ENCODE measurements around the gene UQCC2.
A peak's percentile ranks its signal among the peaks of the same experiment; 100 is the strongest.

Gene UQCC2

DNA sequence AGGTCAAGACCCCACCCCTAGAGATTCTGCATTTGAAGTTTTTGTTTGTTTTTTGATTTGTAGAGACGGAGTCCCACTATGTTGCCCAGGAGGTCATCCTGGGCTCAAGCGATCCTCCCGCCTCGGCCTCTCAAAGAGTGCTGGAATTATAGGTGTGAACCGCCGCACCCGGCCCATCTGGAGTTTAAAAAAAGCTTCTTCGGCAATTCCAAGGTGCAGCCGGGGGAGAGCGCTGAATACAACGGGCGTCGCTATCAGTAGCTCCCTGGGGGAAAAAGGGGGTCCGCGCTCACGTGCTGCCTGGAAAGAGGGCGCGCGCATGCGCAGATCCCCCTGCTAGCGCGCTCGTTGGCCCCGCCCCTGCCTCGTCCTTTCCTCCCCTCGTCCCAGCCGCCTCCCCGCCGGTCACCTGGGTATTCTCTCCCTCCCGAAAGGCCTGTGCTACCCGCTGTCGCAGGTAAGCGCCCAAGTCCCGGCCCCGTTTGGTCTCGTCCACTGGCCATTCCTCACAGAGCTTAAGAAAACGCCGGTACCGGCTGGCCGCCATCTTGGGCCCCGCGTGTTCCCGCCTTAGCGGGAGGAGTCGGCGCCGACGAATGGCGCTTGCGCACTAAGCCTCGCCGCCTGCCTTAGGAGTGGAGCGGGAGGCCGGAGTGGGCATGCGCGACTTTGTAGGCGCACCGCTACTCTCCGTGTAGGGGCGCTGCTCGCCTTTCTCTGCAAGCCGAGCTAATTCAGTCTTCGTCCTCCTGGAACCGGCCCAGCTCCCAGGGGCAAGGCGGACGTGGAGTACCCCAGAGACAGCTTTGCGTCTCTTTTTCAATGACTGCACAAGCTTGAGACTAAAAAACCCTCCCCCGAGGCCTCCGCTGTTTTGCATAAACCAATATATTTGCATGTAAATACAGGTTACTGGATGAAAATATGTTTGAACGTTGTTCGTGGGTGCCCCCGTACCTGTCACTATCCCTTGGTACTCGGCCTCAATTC lies at the start of gene UQCC2:
UQCC2 (minus strand) TSS at position 561 of the 990 bp plus-strand sequence; CDS start at position 547, 14 bp downstream.
- peak; percentile 97 for DNase-seq

DNA sequence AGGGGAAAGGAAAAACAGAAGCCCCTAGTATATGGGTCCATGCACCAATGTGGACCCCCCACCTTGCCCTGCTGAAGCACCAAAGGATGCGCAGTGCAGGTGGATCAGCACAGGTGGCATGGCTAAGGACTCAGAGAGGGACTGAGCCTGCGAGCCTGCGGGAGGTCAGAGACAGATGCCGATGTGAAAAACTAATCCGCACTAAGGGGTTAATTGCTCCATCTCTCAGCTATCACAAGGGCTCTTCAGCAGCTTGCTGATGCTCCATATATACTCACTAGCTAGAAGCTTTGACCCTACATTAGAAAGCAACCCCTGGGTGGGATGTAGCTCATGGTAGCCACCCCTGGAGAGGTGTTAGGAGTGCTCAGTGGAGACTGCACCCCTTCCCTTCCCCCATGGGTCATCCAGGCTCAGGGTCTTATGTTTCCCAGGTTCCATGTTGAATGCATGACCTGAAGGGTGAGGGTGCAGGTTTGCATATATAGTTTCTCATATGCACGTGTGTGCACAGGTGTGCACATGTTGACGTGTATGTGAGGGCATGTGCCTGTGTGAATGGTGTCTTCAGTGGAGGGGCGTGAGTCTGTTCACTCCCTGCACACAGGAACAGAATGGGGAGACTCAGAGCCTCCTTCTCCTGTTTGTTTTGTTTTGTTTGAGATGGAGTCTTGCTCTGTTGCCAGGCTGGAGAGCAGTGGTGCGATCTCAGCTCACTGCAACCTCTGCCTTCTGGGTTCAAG lies 48.6 kb upstream of the UQCC2 start:
- DNase-seq: no peak

DNA sequence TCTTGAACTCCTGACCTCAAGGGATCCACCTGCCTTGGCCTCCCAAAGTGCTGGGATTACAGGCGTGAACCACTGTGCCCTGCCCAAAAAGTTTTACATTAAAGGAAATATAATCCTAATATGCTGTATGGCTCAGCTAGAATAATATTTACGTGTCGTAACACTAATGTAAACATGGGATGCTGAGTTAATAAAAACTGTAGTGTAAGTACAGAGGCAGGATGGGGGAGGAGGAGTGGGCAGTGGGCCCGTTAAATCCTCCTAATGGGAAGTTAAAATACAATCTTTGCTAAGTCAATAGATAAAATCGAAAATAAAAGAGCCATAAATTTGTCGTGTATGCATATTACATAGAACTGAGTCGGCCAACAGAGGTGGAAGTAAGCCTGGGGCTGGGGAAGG lies 47.3 kb upstream of the UQCC2 start:
- DNase-seq: no peak

DNA sequence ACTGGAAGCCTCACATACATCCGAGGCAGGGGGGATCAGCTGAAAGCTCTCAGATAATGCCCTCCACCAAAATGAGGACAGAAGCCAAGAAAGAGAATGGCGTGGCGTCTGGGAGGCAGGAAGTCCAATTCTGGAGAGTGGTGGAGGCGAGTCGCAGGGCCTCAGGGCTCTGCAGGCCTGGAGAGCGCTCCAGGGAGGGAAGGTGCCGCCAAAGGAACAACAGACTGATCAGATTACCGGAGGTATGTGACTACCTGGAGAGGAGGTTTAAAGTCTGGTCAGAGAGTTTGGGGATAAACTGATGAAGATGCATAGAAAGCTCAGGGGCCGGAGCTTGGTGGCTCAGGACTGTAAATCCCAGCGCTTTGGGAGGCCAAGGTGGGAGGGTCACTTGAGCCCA lies 46.4 kb upstream of the UQCC2 start:
- no peak for DNase-seq

DNA sequence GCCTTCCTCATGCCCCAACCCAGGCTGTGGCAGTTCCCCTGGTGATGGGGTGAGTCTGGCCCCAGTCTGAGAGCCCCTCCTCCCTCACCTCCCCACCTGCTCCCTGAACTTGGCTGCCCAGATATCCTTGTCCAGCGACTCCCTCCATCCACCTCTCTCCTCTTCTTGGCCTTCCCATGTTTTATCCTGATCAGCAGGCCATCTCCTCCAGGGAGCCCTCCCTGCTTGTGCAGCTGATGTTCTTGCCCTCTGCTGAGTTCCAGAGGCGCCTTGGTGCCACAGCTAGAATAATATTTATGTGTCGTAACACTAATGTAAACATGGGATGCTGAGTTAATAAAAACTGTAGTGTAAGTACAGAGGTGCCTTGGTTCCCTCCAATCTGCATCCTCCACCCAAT lies 45.6 kb upstream of the UQCC2 start:
- DNase-seq: no peak

DNA sequence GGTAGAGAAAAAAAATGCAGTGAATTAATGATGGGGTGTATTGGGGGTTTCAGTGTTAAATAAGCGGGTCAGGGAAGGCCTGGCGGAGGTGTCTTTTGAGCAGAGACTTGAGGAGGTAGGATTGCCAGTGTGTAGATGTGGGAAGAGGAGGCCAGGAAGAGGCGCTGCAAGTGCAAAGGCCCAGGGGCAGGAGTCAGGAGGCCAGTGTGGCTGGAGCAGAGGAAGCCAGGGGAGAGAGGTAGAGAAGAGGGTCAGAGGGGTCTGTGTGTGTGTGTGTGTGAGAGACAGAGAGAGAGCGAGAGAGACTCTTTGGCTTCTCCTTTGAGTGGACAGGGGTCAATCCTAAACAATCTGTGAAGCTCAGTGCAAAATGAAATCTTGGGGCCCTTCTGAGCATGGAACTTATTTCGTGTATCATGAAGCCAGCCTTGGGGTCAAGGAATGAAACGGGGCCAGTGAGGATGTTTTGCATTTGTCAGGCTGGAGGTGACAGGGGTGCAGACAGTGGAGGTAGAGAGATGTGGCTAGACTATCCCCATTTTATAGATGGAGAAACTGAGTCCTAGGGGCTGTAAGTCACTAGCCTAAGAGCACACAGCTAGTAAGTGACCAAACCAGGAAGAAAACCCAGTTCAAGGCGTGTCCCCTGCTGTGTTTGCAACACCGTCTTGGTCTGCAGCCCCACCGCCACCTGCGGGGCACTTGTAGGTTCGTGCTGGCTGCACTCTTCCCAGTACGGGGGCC lies 44.9 kb upstream of the UQCC2 start:
- DNase-seq: no peak

DNA sequence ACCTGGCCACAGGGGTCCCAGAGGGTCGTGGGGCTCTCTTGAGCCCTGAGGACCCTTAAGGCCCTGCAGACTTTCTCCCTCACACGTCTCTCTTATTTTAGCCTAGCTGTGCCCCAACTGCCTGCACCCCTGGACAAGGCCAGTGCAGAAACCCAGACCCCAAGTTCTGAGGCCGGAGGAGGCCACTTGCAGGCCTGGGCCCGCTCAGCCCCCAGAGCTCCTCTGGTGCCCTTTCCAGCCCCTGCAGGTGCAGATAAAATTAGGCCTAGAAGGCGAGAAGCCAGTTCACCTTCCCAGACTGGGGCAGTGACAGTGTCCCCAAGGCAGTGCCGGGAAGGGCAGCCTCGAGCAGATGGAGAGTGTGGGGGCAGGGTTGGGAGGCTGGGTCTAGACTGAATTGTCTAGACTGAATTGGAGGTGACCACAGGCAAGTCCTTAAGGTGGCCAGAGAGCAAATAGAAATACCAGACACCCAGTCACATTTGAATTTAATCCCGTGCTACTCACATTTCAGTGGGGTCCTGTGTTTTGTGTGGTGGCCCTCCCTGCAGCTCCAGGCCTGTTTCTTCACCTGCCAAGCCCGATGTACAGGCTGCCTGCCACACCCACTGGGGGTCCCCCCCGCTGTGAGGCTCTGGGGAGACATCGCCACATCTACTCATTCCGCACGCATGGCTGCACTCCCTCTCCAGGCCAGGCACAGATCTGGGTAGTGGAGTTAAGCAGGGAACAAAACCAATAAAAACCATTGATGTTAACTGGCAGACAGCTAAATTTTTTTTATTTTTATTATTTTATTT lies 43.8 kb upstream of the UQCC2 start:
- no peak for DNase-seq

DNA sequence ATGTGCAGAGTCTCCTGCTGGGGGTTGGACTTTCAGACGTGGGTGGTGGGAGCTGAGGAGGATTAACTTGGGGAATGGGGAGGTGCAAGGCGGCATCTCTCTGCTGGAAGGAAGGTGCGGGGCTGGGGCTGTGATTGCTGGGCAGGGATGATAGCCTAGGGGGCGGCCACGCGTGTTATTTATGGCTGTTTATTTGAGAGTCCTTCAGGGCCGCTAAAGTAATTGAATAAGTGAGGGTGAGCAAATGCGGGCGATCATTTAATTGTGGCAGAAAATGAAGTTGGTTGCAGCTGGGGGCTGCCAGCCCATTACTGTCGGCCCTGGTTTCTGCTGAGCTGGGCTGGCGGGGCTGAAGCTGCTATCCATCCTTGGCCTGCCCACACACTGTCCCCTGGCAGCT lies 42.7 kb upstream of the UQCC2 start:
- DNase-seq: no peak

DNA sequence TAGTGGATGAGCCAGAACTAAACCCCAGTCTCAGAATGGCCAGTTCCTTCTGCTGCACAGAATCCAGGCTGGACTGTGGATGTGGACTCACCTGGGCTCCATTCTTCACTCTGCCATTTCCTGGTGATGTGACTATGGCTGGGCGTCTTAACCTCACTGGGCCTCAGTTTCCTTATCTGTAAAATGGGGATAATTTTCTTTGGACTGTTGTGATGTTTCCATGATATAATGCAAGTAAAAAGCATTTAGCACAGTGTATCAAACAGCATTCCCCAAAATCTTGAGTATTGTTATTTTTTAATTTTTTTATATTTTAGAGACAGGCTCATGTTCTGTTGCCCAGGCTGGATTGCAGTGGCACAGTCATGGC lies 41.1 kb upstream of the UQCC2 start:
- no peak for DNase-seq

DNA sequence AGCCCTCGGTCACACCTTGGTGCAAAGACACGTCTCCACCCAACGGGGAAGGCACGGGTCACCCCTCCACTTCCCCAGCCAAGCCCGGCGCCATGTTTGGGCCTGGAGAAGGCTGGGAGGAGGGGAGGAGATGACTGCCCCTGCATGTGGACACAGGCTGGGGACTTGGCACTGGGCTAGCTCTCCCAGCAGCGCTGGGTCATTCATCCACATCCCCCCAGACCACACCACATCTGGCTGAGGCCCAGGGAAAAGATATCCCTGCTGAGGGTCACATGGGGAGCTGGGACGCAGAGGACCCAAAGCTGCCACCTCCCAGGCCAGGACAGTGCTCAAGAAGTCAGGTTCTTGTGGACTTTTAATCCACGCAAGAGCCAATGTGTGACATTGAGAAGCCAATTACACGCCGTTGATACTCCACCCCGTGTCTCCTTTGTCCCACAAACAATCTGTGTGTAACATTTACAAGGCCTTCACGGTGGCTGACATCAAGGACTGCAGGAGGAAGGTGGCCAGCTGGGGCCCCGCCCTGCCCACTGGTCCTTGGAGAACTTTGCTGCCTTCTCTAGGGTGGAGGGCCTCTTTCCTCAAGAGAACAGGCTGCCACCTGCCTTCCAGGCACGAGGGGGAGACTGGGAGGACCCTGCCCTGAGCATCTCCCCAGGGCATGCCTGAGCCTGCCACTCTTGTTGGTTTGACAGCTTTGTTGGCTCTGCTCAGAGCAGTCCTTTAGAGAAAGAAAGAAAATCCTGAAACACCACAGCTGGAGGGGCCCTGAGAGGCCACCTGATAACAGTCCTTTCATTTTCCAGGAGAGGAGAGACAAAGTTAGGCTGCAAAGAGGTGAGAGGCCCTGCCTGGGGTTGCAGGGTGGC lies 40.5 kb upstream of the UQCC2 start:
- no peak for DNase-seq

DNA sequence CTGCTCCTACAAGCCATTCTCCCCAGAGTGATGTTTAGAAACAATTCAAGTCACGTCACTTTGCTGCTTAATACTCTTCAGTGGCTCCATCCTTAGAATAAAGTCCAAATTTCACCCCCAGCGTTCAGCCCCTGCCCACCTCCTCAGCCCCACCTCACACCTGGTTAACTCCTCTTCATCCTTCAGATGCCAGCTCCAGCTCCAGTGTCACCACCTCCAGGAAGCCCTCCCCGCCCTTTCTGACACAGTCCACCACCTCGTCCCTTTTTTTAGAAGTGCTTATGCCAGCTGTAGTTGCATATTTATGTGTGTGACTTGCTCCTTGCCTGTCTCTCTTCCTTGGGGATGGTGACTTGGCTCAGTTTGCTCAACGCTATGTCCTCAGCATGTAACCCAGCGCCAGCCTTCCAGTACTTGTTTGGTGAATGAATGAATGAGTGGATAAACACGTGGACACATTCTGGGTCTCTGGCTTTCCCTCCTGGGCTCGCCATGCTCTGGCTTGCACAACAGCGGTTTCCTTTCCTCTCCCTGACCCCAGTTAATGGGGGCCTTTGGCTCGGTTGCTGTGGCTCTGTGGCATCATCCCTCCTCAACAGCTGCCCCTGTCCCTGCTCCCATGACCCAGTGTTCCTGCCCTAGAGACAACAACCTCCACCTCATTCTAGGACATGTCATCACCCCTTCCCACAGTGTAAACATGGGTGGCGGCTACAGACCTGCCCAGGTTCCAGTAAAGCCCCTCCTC lies 38.9 kb upstream of the UQCC2 start:
- no peak for DNase-seq

DNA sequence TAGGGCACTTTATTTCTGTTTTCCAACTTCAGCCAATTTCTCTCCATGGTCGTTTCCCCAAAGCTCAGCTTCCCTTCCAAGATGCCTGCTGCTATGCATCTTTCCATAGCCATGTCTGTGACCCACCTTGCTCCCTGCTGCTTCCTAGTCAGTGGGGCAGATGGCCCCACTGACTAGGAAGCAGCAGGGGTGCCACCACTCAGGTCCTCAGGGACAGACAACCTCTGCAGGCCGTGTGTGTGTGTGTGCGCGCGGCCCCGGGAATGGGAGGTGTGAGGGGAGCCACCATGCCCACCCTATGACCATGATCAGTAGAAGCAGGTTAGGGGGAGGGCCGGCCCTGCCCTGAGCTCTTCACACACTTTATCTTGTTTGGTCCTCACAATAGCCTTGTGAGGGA lies 37.9 kb upstream of the UQCC2 start:
- no peak for DNase-seq

DNA sequence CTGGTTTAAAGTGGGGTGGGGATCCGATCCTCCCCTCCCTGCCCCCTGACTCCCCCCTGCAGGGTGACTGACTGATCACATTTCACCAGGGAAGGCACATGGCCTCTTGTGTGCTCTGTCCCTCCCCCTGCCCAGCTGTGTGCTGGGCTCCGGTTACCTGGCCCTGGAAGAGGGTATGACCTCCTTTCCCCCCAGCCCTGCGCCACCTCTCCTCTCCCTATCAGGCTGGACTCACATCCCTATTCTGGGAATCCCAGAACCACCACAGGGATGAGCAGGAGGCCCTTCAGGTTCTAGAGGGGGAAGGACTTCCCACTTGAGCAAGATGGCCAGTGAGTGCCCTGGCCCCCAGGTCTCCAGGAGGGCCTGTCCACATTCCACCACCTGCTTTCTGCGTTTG lies 37.3 kb upstream of the UQCC2 start:
- no peak for DNase-seq

DNA sequence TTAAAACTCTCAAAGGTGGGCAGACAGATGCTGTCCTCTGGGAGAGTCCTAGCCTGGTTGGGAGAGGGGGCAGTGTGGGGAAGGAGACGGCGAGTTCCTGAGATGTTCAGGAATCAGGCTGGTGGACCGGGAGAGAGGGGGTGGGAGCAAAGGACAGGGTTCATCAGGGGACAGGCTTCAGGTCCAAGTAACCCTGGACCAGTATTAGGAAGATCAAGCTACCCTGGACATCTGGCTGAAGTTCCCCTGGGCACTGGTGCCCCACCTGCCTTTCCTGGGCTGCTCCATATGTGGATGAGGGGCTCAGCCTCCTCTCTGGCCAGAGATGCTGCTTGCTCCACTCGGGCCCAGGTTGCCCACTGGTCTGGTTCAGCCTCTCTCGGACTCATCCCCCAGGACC lies 36.3 kb upstream of the UQCC2 start:
- no peak for DNase-seq

DNA sequence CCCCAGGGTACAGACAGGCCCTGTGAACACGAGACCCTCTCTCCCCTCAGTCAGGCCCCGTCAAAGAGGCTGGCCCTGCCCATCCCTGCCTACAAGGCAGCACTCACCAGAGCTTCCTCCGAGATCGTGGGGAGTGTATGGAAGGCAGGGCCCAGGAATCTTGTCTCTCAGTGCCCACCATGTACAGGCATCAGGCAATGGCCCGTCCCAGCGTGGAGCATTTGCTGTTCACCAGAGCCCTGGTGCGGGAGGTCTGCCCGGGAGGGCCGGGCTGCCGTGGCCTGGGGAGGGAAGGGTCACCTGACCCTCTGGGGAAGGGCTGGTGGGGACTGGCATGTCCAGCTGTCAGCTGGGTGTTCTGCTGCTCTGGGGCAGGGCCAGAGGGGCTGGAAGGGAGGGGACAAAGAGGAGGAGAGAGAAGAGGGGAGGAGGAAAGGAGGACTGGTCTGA lies 35.2 kb upstream of the UQCC2 start, which contains the start of gene IP6K3:
IP6K3 (minus strand) TSS at position 255 of the 450 bp plus-strand sequence. CDS start 11,429 bp downstream, outside the sequence.
- DNase-seq: no peak

DNA sequence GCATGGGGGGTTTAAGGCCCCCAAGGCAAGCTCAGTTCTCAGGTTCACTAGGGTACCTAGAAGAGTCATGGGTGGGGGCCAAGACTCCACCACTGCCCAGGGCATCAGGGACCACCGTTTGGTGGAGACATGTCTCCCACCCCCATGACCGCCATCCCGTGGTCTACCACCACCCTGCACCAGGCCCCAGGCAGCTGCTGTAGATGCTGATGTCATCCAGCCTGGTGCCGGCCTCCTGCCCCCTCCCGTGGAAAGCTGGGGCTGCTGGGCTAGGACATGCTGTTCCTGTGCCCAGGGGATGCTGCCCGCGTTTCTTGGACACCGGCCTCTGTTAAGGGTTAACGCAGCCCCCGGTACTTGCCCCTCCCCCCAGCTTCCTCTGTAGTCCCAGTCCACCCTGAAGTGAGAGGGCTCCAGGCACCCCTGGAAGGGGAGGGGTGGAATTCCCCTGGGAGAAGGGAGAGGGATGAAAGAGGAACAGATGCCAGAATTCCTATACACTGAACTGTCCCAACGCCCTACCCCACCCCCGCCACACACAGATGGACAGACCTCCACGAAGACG lies 34.6 kb upstream of the UQCC2 start:
- DNase-seq: no peak

DNA sequence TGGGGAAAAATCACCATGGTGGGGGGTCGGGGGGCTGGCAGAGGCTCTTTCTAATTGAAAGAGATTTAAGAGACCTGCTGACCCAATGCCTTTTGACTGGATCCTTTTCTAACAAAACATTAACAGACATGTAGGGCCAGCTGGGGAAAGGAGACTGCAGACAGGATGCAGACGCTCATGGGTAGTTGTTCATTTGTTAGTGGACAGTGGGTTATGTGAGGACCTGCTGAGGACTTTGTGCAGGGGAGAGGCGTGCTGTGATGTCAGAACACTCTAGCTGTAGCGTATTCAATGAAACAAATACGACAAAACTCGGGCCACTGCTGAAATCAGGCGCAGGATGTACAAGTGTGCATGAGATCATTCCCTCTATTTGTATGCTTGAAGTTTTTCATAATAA lies 34.0 kb upstream of the UQCC2 start:
- DNase-seq: no peak

DNA sequence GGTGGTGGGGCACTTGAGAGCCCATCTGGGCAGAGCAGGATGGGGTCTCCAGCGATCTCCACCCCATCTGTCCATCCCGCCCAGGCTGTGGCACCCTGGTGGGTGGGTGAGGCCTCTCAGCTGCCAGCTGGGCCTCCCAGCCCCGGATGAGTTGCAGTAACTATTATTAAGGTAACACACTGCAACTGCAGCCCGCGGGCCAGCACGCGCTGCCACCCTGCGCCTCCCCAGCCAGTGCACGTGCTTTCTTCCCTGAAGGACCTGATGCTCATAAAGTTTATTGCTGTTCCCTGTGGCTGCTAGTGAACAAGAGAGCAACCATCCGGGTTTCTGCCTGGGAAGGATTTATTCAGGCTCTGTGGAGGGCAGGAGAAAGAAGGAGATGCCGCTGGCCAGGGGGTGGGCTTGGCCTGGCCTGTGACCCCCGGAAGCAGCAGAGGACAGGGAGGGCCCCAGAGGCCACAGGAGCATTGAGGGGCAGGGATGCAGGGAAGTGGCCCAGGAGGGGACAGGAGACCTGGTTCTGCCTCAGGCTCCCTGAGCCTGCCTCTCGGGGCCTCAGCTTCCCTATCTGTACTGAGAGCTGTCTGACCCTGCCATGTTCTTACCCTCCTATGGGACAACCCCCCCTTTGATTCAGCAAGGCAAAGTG lies 33.5 kb upstream of the UQCC2 start:
- DNase-seq: no peak

DNA sequence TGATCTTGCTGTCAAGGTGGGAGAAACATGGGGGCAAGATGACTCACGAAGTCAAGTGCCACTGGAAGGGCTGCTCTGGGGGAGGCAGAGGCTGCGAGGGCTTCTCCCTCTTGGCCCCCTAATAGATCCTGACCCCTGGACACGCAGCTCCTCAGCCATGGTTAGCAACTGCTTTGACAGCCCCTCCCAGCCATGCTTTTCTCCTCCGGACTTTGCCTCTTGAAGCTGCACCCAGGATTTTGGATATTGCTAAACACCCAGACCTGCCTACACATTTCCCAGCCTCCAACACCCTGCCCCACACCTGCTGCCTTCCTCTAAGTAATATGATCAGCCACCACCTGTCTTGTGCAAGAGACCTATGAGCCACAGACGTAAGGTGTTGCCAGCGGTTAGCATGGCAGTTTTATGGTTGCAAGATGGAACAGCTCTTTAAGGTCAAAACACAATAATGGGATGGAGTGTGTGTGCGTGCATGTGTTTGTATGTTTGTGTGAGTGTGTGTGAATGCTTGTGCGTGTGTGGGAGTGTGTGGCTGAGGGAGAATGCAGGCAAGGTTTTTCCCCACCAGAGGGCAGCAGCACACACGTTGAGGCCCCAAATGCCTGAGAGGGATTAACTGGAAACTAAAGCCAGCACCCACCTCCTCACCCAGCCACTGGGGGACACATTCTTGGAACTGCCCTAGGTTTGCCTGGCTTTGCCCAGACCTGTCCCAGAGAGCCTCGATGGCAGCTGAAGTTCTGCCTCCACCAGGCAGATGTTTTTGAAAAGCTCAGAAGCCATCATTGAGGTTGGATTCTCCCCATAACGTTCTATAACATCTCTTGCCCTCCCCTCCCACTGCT lies 32.7 kb upstream of the UQCC2 start:
- DNase-seq: peak; percentile 82

Data from NK-92 treated with Interleukin-12 subunit alpha and Interleukin-12 subunit beta, amount 100 ng/mL, for 24 hours (cell line).